Stomach (tissue), 4 donors: ENCODE results near the gene DOK5.

Experiments used
- CTCF ChIP-seq, 7 experiments: fragments of 450-650 bp in 4 of 7; fragments of 200-600 bp in 3 of 7; sonication (generic) in 3 of 7; IDR thresholded peaks; one replicate each; pipeline ENCODE4 v1.5.1; 2016 to 2019; ENCODE audit warnings: antibody characterized with exemption in 7 of 7, control low read depth in 2 of 7, mild to moderate bottlenecking in 1 of 7
- POLR2AphosphoS5 ChIP-seq, 3 donors: sonication (generic); formaldehyde crosslinking; IDR thresholded peaks; one replicate each; pipeline ENCODE4 v1.6.1; 2016; ENCODE audit warnings: antibody characterized with exemption in 3 of 3

DNA sequence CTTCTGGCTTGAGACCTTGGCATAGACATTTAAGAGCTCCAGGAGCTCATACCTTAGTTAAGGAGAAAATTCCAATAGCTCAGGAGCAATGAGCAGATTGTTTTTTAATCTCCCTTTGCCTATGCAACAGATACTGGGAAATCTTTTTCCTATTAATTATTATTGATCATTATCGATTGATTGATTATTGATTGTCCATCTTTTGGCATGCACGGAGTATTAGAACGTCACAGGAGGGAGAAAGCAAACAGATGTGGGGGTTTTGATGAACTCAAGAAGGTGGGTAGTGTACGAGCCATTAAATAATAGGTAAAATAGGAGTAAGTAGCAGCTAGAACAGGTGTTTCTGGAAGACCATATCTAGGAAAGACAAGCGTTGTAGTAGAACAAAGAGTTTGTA is 205.0 kb downstream of the DOK5 start:
- TF ChIP-seq CTCF (IDR thresholded peaks at IDR 0.05) (no peak), POLR2AphosphoS5 (IDR thresholded peaks at IDR 0.05) (no peak)
